ENCODE measurements around the gene FAM186B.

The FAM186B gene

DNA sequence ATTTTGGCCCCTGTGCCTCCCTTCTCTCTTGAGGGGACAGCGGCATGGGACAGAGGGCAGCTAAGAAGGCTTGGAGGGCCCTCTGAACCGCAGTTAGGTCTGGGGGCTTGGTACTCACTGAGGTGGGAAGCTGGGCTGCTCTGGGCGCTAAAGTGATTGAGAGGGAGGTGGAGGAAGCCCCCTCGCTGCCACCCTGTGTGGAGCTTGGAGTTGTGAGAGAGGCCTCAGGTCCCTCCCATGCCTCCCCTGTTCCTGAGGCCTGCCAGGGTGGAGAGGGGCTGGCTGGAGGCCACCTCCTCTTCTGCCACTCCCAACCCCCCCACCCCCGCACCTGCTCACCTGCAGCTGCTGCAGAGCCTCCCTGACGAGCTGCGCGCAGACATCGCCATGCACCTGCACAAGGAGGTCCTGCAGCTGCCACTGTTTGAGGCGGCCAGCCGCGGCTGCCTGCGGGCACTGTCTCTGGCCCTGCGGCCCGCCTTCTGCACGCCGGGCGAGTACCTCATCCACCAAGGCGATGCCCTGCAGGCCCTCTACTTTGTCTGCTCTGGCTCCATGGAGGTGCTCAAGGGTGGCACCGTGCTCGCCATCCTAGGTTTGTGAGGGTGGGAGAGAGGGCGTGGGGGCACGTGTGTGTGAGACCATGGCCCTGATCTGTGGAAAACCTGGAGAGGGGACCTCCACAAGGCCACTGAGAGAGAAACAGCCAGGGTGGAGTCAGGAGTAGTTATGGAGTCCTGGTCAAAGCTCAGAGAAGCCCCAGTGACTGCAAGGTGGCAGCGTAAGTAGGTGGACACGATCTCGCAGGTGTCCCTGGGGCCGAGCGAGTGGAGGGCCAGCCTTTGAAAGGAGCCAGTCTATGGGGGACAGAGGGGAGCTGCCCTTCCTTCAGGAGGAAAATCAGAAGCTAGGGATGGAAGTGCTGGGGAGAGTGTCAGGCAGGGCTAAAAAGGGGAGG, 55.4 kb downstream of the FAM186B start:
- no peak for FAIRE-seq

GRCh38 chr12:49548822-49549648, 56.4 kb downstream of the FAM186B start:
- FAIRE-seq: no peak

DNA sequence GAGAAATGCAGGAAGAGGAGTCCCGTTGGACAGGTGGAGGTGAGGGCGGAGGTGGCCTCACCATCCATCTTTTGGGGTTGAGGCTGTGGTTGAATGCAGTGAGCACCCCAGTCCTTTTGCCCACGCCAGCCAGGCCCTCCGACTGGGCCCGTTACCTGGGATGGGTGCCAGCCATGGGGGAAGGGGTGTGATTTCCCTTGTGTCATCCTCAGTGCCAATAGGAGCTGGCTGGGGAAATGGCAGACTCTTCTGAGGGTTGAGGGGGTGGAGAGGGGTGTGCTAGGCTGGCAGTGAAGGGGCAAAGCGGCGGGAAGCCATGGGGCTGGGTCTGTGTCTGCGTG, 57.0 kb downstream of the FAM186B start:
- no peak for FAIRE-seq

GRCh38 chr12:49547090-49547690, 58.2 kb downstream of the FAM186B start:
- no peak for FAIRE-seq

GRCh38 chr12:49546481-49546880, 59.0 kb downstream of the FAM186B start:
- no peak for FAIRE-seq

DNA sequence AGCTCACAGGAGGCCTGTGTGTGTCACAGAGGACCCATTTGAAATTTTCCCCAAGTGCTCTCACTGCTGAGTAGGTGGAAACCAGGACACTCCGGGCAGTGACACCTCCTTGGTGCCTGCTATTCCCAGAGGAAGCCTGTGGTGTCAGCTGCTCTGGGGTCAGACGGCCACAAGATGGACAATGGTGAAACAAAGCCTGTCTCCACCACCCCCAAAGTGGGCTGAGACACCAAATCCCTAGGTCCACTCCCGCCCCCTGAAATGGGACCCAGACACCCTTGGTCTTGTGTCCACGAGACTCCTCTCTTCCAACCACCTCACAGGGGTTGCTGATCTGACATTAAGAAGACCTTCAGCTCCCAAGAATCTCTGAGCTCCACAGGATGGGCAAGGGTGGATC, 59.6 kb downstream of the FAM186B start:
- no peak for FAIRE-seq

- no peak for FAIRE-seq
These were observed 61.3 kb downstream of the FAM186B start for GRCh38 chr12:49543914-49544815.

DNA sequence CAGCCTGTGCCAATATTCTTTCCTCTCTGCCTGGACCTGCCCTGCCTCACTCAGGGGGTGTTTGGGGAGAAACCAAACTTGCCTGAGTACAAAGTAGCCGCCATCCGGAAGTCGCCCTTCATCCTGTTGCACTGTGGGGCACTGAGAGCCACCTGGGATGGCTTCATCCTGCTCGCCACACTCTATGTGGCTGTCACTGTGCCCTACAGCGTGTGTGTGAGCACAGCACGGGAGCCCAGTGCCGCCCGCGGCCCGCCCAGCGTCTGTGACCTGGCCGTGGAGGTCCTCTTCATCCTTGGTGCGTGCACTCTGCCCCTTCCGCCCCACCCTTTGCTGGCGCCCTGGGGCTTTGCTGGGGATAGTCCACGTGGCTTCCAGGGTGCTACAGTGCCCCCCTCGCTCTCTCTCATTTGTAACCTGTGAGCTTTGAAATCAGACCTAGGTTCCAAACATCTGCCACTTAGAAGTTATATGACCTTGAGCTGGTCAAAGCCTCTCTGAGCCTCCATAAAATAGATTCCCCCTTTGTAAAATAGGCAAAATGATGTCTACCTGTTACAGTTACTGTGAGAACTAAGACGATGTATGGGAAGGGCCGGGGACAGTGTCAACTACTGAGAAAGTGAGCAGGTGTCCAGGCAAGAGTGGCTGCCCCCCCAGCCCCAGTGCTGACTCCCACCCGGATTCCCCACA, 62.1 kb downstream of the FAM186B start:
- FAIRE-seq: no peak

GRCh38 chr12:49542592-49543160, 62.8 kb downstream of the FAM186B start:
- FAIRE-seq: no peak

DNA sequence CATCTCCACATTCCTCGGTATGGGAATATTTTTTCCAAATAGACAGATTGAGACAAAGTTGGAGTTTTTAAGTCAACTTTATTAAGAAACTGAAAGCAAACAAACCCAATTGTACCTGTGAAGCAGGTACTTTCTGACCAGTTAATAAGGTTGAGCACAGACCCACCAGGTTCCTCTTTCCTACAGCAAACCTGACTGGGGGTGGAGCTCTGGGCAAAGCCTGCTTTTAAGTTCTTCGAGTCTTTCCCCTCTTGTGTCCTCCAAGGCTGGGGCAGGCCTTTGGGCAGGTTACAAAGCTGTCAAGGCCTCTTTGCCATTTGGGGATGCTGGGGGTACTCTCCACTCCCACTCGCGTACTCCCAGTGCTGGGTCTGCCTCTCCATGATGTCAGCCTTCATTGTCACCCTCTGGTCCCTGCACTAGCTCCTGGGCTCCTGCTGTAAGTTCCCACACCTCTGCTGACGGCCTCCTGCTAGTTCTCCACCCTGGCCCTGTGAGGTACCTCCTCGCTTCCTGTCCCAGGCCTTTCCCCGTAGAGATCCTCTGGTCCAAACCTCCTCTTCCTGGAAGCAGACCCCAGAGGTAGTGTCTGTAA, 63.4 kb downstream of the FAM186B start:
- FAIRE-seq: no peak

DNA sequence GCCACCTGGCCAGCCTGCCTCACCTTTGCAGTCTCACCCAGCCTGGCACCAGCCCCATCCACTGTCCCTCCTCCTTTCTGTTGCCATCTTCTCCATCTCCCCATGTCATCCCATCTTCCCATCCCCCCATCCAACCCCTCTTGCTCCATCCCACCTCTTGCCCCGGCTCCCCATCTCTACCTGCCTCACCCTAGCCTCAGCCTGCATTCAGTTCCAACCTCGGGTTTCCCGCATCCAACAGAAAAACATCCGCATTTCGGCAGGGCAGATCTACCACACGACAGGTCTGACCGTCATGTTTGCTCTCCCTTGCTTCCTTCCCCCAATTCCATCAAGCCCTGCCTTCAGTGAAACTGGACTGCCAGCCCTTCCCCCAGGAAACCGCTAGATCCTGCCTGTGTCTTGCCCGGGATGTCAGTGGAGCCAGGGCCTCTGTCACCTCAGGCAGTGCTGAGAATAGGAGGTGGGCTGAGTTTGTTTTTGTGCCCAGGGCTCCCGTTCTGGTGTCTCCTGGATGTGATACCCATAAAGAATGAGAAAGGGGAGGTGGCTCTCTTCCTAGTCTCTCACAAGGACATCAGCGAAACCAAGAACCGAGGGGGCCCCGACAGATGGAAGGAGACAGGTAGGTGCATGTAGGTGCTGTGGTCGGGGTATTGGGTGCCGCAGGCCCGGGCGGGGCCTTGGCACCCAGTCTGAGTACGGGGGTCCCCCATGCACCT, 64.1 kb downstream of the FAM186B start:
- no peak for FAIRE-seq

- no peak for FAIRE-seq
These were observed 65.0 kb downstream of the FAM186B start for GRCh38 chr12:49540229-49541139.

DNA sequence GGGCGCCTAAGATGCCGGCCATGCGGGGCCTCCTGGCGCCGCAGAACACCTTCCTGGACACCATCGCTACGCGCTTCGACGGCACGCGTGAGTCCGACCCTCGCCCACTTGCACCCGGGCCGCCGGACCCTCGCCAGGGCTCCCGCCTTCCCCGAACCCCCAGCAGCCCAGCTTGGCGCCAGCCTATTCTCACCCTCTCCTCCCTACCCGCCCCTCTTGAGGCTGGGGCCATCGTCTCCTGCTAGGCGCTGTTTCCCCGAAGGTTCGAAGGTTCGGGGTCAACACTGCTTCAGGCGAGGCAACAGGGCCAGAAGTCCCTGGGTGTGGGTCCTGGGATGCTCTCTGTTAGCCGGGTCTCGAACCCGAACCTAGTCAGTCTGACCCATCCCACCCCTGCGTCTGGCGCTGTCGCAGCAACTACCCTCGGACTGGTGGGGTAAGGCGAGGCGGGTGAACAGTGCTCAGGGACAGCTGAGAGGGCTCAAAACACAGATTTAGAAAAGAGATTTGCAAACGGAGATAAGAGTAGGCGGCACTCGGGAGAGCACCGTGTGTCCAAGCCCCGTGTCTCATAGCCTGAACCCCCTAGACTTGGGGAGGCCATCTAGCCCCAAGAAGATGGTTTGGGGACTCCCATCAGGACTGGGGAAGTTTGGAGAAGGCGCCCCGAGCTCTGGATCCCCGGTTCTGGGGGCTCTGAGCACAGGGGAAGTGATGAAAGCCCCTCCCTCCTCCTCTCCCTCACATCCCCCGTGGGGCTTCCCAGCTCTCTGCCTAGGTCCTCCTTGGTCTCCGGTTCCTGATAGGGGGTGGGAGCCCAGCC, 65.8 kb downstream of the FAM186B start:
- FAIRE-seq: no peak

GRCh38 chr12:49538510-49539403, 66.7 kb downstream of the FAM186B start, which contains the start of gene KCNH3:
Gene KCNH3, plus strand, starts transcription at chr12:49539030. Its CDS starts 387 bp downstream, at chr12:49539417.
- FAIRE-seq: no peak

GRCh38 chr12:49537752-49538509, 67.5 kb downstream of the FAM186B start:
- FAIRE-seq: no peak

Data from TTC549 (cell line).